ENCODE measurements around the gene ACP6. TPM values are rescaled to one million over a fixed set of nuclear protein-coding genes. Genes with fewer than 3 reads are reported as not detected.

The ACP6 gene
- total RNA-seq = 10 to 100 TPM; 20.8 to 22.6 (median 22.3) TPM
- long read RNA-seq, donor 1, full-length matches to known transcripts = 7 of 13 reads
- long read RNA-seq, donor 1, partial matches to known transcripts = 3 of 13 reads
- long read RNA-seq, donor 1, other reads (novel, unspliced or antisense) = 3 of 13 reads
- long read RNA-seq, donor 2, full-length matches to known transcripts = 13 of 17 reads
- long read RNA-seq, donor 2, partial matches to known transcripts = 2 of 17 reads
- long read RNA-seq, donor 2, other reads (novel, unspliced or antisense) = 2 of 17 reads

DNA sequence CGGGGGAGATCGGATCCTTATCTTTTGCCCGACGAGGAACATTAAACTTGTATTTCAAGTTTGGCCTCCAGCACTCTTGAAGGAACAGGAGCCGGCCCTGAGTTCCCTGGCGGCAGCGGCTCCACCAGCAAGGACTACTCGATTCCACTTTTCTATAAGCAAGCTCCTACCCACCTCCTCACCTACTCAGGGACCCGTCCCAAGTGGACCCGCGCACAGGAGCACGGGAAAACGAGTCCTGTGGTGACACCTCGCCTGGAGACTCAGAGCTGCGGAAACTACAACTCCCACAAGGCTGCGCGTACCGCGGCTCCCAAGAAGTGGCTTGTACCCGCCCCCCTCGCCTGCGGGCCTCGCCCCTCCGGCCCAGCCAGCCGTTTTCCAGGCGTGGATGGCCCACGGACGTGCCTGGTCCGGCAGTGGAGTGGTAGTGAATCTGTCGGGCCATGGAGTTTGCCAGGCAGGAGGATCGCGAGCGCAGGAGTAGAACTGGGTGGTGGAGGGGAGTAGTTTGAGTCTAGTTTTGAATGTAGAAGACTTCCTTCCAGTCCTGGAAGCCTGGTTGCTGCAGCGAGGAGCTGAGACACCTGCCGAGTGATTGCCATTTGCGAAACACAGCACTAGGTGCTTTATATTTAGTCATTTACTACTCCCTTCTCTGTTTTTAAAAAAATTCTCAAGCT lies at the start of gene ACP6:
Gene ACP6 (minus strand): TSS at position 206 of the 683 bp plus-strand sequence. CDS start 476 bp downstream, outside the sequence.
- peak; percentile 98 for ATAC-seq
- intact Hi-C loops (cut with DNase I, micrococcal nuclease) = no loop called here

DNA sequence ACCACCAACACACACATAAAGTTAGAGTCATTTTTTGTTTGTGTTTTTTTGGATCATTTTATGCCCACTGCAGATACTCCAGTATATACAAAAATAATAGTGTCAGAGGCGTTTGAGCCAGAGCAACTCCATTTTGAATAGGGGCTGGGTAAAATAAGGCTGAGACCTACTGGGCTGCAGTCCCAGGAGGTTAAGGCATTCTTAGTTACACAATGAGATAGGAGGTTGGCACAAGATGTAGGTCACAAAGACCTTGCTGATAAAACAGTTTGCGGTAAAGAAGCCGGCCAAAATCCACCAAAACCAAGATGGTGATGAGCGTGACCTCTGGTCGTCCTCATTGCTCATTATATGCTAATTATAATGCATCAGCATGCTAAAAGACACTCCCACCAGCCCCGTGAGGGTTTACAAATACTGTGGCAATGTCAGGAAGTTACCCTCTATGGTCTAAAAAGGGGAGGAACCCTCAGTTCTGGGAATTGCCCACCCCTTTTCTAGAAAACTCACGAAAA lies 49.4 kb upstream of the ACP6 start:
- ATAC-seq (no peak), DNase-seq (no peak)
- intact Hi-C loops (cut with DNase I, micrococcal nuclease) = loop anchor here in 1 of 2 donors (5.0 kb wide), 1 partner anchor 173 kb away; no protein-coding TSS in a partner anchor
- H3K9me3 ChIP-seq = no peaks in the 10 kb centered on the region
- TF ChIP-seq, protein P1, sequence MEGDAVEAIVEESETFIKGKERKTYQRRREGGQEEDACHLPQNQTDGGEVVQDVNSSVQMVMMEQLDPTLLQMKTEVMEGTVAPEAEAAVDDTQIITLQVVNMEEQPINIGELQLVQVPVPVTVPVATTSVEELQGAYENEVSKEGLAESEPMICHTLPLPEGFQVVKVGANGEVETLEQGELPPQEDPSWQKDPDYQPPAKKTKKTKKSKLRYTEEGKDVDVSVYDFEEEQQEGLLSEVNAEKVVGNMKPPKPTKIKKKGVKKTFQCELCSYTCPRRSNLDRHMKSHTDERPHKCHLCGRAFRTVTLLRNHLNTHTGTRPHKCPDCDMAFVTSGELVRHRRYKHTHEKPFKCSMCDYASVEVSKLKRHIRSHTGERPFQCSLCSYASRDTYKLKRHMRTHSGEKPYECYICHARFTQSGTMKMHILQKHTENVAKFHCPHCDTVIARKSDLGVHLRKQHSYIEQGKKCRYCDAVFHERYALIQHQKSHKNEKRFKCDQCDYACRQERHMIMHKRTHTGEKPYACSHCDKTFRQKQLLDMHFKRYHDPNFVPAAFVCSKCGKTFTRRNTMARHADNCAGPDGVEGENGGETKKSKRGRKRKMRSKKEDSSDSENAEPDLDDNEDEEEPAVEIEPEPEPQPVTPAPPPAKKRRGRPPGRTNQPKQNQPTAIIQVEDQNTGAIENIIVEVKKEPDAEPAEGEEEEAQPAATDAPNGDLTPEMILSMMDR (IDR thresholded peaks at IDR 0.05) = no peak
- H3K4me3 ChIP-seq = no peak overlapping the region
- no peaks in the 10 kb centered on the region for H3K4me1 ChIP-seq (ENCODE audit: low read depth)
- no peaks in the 10 kb centered on the region for H3K36me3 ChIP-seq (ENCODE audit: low read depth)

More for the DNA sequence above, at the start of gene ACP6:
- Histone ChIP-seq H3K9me3 (no peaks in the 10 kb centered on the region), H3K4me3 (peak within 1 kb of the TSS; percentile 40), H3K4me1 (ENCODE audit: low read depth) (peaks cover 5% of the 10 kb centered on the region), H3K36me3 (ENCODE audit: low read depth) (no peaks in the 10 kb centered on the region)
- peak; percentile 96 to 97 (median 97) for DNase-seq
- TF ChIP-seq, protein P1 (IDR thresholded peaks at IDR 0.05) = no peak

DNA sequence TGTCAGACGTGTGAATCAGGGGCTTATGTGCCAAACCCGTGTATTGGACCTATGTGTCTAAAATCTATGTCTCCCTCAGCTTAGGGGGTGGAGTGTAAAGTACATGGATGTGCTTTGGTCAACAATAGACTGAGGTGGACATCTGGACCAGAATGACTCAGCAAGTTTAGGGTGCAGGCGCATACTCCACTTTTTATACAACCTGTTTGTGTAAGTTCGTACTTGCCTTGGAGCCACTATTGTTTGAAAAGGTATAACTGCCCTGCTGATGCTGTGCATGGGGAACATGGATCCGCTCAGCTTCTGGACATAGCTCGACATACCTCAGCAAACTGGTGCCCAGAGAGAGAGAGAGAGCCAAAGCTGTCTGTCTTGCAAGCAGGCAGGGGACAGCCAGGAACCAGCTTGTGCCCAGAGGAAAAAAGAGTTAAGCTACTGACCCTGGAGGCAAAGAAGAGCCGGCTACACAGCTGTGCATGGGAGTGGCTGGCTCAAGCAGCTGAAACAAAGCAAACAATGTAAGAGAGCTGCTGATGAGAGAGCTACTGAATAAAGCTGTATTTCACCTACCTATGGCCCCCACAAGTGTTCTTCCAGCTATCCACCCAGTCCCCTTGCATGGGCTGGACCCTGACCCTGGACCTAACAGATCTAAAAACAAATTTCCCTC lies 48.8 kb upstream of the ACP6 start:
- Histone ChIP-seq H3K4me1 (ENCODE audit: low read depth) (no peaks in the 10 kb centered on the region), H3K36me3 (ENCODE audit: low read depth) (no peaks in the 10 kb centered on the region), H3K4me3 (no peak overlapping the region), H3K9me3 (no peaks in the 10 kb centered on the region)
- DNase-seq (peak in 1 of 3 donors; percentile 25), ATAC-seq (no peak)
- intact Hi-C loops (cut with DNase I, micrococcal nuclease) = no loop called here
- TF ChIP-seq, protein P1 (IDR thresholded peaks at IDR 0.05) = no peak

DNA sequence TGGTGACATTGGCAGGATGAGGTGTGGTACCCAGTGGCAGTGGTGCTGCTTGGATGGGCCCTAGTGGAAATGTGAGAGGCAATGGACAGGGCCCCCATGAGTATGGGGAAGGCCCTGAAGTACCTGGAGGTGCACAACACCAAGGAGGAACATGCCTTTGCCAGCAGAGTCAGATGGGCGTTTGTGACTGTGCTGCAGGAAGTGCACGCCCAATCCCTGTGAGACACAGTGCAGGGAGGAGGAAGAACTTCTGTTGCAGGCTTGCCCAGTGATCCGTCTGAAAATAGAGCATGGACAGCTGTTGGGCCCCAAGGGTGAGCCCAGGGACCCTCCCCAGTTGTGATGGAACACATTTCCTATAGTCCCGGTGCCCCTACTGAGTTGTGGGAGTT lies 47.4 kb upstream of the ACP6 start:
- Histone ChIP-seq H3K4me3 (no peak overlapping the region), H3K9me3 (no peaks in the 10 kb centered on the region), H3K36me3 (ENCODE audit: low read depth) (no peaks in the 10 kb centered on the region), H3K4me1 (ENCODE audit: low read depth) (no peaks in the 10 kb centered on the region)
- ATAC-seq = peak; percentile 84
- DNase-seq = peak; percentile 35 to 66 (median 54)
- TF ChIP-seq, protein P1 (IDR thresholded peaks at IDR 0.05) = no peak
- intact Hi-C loops (cut with DNase I, micrococcal nuclease) = no loop called here

DNA sequence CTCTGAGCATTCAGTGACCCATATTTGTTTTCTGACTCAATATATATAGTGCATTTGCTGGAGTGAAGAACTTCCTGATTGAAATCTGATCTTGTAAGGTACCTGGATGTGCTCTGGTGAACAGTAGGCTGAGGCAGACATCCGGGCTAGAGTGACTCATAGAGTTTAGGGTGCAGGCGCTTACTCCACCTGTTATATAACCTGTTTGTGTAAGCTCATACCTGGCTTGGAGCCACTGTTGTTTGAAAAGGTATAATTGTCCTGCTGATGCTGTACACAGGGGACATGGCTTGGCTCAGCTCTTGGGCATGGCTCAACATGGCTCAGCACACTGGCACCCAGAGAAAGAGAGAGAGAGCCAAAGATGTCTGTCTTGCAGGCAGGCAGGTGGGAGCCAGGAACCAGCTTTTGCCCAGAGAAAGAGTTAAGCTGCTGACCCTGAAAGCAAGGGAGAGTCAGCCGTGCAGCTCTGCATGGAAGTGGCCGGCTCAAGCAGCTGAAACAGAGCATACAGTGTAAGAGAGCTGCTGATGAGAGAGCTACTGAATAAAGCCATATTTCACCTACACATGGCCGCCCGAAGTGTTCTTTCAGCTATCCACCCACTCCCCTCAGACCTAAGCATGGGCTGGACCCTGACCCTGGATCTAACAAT lies 46.9 kb upstream of the ACP6 start:
- peak; percentile 95 for ATAC-seq

More for the DNA sequence above, 46.9 kb upstream of the ACP6 start:
- H3K9me3 ChIP-seq = no peaks in the 10 kb centered on the region
- H3K36me3 ChIP-seq (ENCODE audit: low read depth) = no peaks in the 10 kb centered on the region
- no peak overlapping the region for H3K4me3 ChIP-seq
- intact Hi-C loops (cut with DNase I, micrococcal nuclease) = no loop called here
- no peaks in the 10 kb centered on the region for H3K4me1 ChIP-seq (ENCODE audit: low read depth)
- TF ChIP-seq, protein P1 (IDR thresholded peaks at IDR 0.05) = no peak
- DNase-seq = peak; percentile 46 to 77 (median 54)

Measured in mucosa of descending colon (tissue), 3 donors.